Lower lobe of right lung (tissue), 2 donors: Measurements from ENCODE around the gene GTF2F2. TPM values are rescaled to one million over a fixed set of nuclear protein-coding genes. Genes with fewer than 3 reads are reported as not detected.

Source experiments
- ATAC-seq, 2 donors: fragments of 200-7000 bp; cut with Tn5 transposase; one replicate each; pipeline ENCODE4 v1.9.1; 2020 to 2022; ENCODE audit warnings: mild to moderate bottlenecking in 2 of 2, moderate library complexity in 2 of 2
- DNase-seq: peaks from one replicate; pipeline ENCODE4 v3.0.0-alpha.2; 2020
- H3K27ac ChIP-seq: fragments of 200-600 bp; one replicate; pipeline ENCODE4 v1.8.0; 2022
- H3K27me3 ChIP-seq: fragments of 200-600 bp; one replicate; pipeline ENCODE4 v1.8.0; 2022; ENCODE audit warnings: low read depth
- H3K36me3 ChIP-seq: fragments of 200-600 bp; one replicate; pipeline ENCODE4 v1.8.0; 2022; ENCODE audit warnings: mild to moderate bottlenecking
- H3K4me1 ChIP-seq: fragments of 200-600 bp; one replicate; pipeline ENCODE4 v1.8.0; 2022
- H3K4me3 ChIP-seq: fragments of 200-600 bp; one replicate; pipeline ENCODE4 v1.8.0; 2022; ENCODE audit warnings: mild to moderate bottlenecking
- H3K9me3 ChIP-seq: fragments of 200-600 bp; one replicate; pipeline ENCODE4 v1.8.0; 2022
- intact Hi-C: fragments of 100-400 bp; cut with DNase I; formaldehyde crosslinking; loops from one replicate; pipeline ENCODE4 v1.11.0; 2022
- total RNA-seq: library from RNA; stranded (reverse); fragmentation: NEBNext Ultra II Directional; extraction: Animal tissue kit (Norgen Biotek cat#: 25700); gene quantifications from one replicate; pipeline ENCODE4 v1.2.1, GENCODE V29; 2021
- TF ChIP-seq, protein P1 (sequence below): fragments of 200-600 bp; IDR thresholded peaks from one replicate; pipeline ENCODE4 v1.8.0; 2022; ENCODE audit warnings: antibody characterized with exemption, mild to moderate bottlenecking
- donor health status: DM: no; HTN: yes; CAD: no; lungs with severe emphysema.

The GTF2F2 gene
- total RNA-seq, 1 donor from 2014 or later = 15.2 TPM

DNA sequence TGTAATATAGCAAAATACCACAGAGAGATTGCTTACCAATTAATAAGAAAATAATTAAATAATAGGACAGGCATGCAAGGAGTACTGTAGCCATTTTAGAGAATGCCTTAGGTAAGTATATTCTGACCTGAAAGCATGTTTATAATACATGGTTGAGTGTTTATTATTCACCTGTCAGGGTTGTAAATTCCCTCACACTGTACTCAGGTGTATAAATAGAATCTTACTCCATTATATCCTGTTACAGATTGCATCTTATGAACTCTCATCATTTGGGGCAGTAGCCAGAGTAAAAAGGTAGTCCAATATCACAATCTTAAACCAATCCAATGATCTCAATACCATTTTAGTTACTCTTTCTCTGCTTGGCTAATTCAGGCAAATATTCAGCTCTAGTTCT lies 35.8 kb upstream of the GTF2F2 start:
- TF ChIP-seq, protein P1, sequence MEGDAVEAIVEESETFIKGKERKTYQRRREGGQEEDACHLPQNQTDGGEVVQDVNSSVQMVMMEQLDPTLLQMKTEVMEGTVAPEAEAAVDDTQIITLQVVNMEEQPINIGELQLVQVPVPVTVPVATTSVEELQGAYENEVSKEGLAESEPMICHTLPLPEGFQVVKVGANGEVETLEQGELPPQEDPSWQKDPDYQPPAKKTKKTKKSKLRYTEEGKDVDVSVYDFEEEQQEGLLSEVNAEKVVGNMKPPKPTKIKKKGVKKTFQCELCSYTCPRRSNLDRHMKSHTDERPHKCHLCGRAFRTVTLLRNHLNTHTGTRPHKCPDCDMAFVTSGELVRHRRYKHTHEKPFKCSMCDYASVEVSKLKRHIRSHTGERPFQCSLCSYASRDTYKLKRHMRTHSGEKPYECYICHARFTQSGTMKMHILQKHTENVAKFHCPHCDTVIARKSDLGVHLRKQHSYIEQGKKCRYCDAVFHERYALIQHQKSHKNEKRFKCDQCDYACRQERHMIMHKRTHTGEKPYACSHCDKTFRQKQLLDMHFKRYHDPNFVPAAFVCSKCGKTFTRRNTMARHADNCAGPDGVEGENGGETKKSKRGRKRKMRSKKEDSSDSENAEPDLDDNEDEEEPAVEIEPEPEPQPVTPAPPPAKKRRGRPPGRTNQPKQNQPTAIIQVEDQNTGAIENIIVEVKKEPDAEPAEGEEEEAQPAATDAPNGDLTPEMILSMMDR = no peak
- no peaks in the 10 kb centered on the region for H3K36me3 ChIP-seq
- no peak overlapping the region for H3K4me3 ChIP-seq
- no peak overlapping the region for H3K27ac ChIP-seq
- DNase-seq = no peak
- intact Hi-C loops = no loop called here
- H3K9me3 ChIP-seq = no peaks in the 10 kb centered on the region
- H3K27me3 ChIP-seq = no peaks in the 10 kb centered on the region
- H3K4me1 ChIP-seq = no peaks in the 10 kb centered on the region
- ATAC-seq = no peak

DNA sequence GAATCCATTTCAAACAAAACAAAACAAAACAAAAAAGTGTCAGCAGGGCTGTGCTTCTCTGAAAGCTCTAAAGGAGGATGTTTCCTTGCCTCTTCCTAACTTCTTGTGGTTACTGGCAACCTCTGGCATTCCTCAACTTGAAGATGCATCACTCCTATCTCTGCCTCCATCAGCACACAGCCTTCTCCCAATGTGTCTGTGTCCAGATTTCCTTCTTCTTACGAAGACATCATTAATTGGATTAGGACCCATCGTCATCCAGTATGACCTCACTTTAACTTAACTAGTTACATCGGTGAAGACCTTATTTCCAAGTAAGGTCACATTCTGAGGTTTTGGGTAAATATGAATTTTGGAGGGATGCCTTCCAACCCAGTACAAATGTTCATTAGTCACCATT lies 33.8 kb upstream of the GTF2F2 start:
- Histone ChIP-seq H3K4me1 (no peaks in the 10 kb centered on the region), H3K27me3 (no peaks in the 10 kb centered on the region), H3K36me3 (no peaks in the 10 kb centered on the region), H3K9me3 (no peaks in the 10 kb centered on the region), H3K27ac (no peak overlapping the region), H3K4me3 (no peak overlapping the region)
- intact Hi-C loops = no loop called here
- ATAC-seq (no peak), DNase-seq (no peak)
- TF ChIP-seq, protein P1 = no peak

DNA sequence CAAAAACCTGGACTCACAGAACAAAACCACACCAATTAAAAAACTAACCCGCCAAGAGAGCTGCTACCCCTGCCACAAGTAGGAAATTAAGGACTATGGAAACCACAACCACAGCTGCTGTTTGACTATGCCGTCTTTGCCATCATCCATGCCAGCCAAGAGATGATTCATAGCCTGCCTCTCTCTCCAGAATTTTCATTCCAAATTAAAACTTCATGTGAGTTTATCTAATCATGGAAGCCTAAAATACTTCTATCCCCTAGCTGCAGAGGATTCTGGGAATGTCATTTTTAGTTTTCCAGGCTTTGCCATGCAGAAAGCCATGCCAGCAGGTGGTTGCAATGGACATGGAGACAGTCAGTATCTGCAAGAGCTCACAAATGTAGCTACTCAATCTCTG lies 27.6 kb upstream of the GTF2F2 start:
- Histone ChIP-seq H3K9me3 (no peaks in the 10 kb centered on the region), H3K4me1 (no peaks in the 10 kb centered on the region), H3K27ac (no peak overlapping the region), H3K4me3 (no peak overlapping the region), H3K36me3 (no peaks in the 10 kb centered on the region), H3K27me3 (no peaks in the 10 kb centered on the region)
- intact Hi-C loops = no loop called here
- DNase-seq (no peak), ATAC-seq (no peak)
- TF ChIP-seq, protein P1 = no peak

DNA sequence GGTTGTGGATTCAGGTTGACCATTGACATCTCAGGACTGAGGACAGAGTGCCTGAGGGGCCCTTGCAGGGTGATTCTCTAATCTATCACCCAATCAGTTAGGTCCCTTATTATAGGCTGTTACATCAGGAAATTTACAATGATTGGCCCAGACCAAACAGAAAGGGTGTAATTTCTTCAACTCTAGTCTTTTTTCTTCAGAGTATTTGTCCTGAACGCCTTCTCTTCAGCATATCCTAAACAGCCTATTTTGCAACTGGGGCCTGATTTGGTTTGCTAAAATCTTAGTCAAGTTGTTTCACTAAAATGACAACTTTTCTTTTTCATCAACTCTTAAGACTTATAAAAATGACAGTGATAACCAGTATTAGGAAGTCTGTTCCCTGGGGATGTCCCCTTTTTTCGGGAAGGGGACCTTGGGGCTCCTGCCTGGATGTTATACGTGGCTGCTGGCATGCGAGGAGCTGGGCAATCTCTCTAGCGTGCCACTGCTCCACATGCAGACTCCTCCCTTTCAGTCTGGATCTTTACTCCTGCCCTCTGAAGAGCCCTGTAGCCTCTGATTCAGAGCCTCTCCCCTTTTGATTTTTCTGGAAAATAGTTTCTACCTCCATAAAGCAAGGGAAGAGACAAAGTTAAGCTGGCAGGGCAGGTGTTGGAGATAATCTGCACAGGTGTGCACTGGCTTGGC lies 19.6 kb upstream of the GTF2F2 start:
- TF ChIP-seq, protein P1 = no peak
- no peak overlapping the region for H3K4me3 ChIP-seq
- no peak for DNase-seq
- no peaks in the 10 kb centered on the region for H3K36me3 ChIP-seq
- no peak for ATAC-seq
- intact Hi-C loops = no loop called here
- H3K27ac ChIP-seq = no peak overlapping the region
- H3K27me3 ChIP-seq = no peaks in the 10 kb centered on the region
- no peaks in the 10 kb centered on the region for H3K9me3 ChIP-seq
- no peaks in the 10 kb centered on the region for H3K4me1 ChIP-seq

DNA sequence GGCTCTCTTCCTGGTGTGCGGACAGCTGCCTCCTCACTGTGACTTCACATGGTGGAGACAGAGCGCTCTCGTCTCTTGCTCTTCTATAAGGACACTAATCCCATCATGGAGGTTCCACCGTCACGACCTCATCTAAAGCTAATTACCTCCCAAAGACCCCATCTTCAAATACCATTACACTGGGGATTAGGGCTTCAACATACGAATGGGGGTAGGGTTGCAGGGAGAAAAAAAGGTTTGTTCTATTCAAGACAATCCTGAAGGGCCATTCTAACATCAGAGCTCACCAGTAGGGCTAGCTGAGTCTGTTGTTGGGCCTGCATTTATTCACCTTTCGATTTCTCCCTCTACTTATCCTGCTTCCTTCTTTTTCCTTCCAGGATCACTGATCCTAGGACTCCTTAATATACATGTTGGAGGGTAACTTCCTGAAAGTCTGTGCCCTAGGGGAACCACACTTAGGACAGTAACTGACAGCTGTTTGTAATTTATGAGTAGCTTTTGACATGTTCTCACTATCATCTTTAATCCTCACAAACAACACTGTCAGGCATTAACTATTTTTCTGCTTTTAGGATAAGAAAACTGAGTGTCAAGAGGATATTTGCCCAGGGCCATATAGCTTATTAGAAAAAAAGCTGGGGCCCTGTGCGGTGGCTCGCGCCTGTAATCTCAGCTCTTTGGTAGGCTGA lies 18.8 kb upstream of the GTF2F2 start:
- Histone ChIP-seq H3K4me3 (no peak overlapping the region), H3K4me1 (no peaks in the 10 kb centered on the region), H3K27me3 (no peaks in the 10 kb centered on the region), H3K9me3 (no peaks in the 10 kb centered on the region), H3K27ac (no peak overlapping the region), H3K36me3 (no peaks in the 10 kb centered on the region)
- intact Hi-C loops = no loop called here
- TF ChIP-seq, protein P1 = no peak
- DNase-seq (no peak), ATAC-seq (no peak)
